ENCODE results near the gene WDR35. TPM values are rescaled to one million over a fixed set of nuclear protein-coding genes. Genes with fewer than 3 reads are reported as not detected.
"Not testable (repeated sequence)": the region's sequence is repeated elsewhere in the genome, so short reads cannot be mapped to it uniquely, and the experiment has no call there.

The WDR35 gene
- total RNA-seq, 1 experiment from 2014 or later: 6.6 TPM

DNA sequence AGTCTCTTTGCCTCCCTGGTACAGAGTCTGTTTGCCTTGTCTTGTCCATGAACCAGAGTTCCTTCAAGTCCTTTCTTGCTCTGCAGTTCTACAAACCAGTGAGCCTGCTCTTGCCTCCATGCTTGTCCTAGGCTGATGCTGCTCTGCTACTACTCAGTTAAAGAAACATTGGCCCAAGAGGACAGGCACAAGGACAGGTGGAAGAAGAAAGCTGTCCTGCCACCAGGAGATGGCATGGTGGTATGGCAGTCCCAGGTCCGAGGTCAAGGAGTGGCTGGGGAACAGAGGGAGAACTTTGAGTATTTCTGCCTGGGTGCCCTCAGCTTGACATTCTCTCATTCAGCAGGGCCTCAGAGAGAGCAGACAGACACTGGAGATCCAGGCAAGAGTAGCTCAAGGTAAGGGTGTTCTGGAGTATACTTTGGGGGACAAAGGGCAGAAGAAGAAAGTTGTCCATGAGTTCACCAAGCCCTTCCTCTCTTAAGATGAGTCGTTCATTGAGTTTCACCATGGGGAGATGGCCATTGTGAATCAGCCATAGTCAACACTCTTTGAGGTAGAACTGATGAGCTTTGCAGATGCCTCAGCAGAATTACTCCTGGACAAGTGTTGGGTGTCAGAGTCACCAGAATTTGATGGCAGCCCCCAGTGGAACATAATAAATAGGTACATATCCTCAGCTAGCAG lies 108.5 kb downstream of the WDR35 start:
- no peaks in the 10 kb centered on the region for H3K4me1 ChIP-seq (ENCODE audit: insufficient read depth, low read length)
- TF ChIP-seq, protein P1, sequence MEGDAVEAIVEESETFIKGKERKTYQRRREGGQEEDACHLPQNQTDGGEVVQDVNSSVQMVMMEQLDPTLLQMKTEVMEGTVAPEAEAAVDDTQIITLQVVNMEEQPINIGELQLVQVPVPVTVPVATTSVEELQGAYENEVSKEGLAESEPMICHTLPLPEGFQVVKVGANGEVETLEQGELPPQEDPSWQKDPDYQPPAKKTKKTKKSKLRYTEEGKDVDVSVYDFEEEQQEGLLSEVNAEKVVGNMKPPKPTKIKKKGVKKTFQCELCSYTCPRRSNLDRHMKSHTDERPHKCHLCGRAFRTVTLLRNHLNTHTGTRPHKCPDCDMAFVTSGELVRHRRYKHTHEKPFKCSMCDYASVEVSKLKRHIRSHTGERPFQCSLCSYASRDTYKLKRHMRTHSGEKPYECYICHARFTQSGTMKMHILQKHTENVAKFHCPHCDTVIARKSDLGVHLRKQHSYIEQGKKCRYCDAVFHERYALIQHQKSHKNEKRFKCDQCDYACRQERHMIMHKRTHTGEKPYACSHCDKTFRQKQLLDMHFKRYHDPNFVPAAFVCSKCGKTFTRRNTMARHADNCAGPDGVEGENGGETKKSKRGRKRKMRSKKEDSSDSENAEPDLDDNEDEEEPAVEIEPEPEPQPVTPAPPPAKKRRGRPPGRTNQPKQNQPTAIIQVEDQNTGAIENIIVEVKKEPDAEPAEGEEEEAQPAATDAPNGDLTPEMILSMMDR (conservative IDR thresholded peaks at IDR 0.05; ENCODE audit: low read depth, low read length): no peak
- H3K9me3 ChIP-seq (ENCODE audit: low read length): no peaks in the 10 kb centered on the region
- BruUV-seq (replicated peaks): no TSS peak
- no peak overlapping the region for H3K4me2 ChIP-seq (ENCODE audit: low read length)
- no peaks in the 10 kb centered on the region for H3K9me2 ChIP-seq (replicated peaks; ENCODE audit: low read length)
- H3K9ac ChIP-seq (ENCODE audit: low read length): no peak overlapping the region
- no peaks in the 10 kb centered on the region for H4K20me1 ChIP-seq (ENCODE audit: low read length)
- no peaks in the 10 kb centered on the region for H3K27me3 ChIP-seq (ENCODE audit: low read length)
- DNase-seq (no peak), ATAC-seq (no peak)
- H3K36me3 ChIP-seq (ENCODE audit: low read depth, low read length): no peaks in the 10 kb centered on the region
- no peaks in the 10 kb centered on the region for H3F3A ChIP-seq (ENCODE audit: low read length, unreplicated experiment)
- intact Hi-C loops (cut with micrococcal nuclease): no loop called here
- no peaks in the 10 kb centered on the region for H3K79me2 ChIP-seq (ENCODE audit: low read length)
- no peak overlapping the region for H3K4me3 ChIP-seq (ENCODE audit: low read length)
- ChIA-PET CTCF (no interaction called here), POLR2A (ENCODE audit: unreplicated experiment) (interaction anchor here (0.6 kb wide), 1 partner anchor 31 kb away, joined by 3 read pairs; no protein-coding TSS in a partner anchor)
- H3K27ac ChIP-seq (ENCODE audit: low read length): no peak overlapping the region
- H2AFZ ChIP-seq (ENCODE audit: low read length): no peak overlapping the region

DNA sequence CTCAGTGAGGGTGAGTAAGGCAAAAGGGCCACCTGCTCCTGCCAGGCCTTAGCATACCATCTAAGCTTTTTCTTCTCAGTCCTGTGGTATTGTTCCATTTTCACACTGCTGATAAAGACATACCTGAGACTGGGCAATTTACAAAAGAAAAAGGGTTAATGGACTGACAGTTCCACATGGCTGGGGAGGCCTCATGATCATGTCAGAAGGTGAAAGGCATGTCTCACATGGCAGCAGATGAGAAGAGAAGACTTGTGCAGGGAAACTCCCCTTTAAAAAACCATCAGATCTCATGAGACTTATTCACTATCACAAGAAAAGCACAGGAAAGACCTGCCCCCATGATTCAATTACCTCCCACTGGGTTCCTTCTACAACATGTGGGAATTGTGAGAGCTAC lies 109.7 kb downstream of the WDR35 start:
- H3K79me2 ChIP-seq (ENCODE audit: low read length); H3K4me1 ChIP-seq (ENCODE audit: insufficient read depth, low read length); H3K4me3 ChIP-seq (ENCODE audit: low read length); DNase-seq; H3K36me3 ChIP-seq (ENCODE audit: low read depth, low read length); CTCF ChIA-PET; H3K9me3 ChIP-seq (ENCODE audit: low read length); H2AFZ ChIP-seq (ENCODE audit: low read length); H3K27ac ChIP-seq (ENCODE audit: low read length); H3K27me3 ChIP-seq (ENCODE audit: low read length); ATAC-seq; H3K4me2 ChIP-seq (ENCODE audit: low read length); POLR2A ChIA-PET (ENCODE audit: unreplicated experiment); BruUV-seq (replicated peaks); H3K9me2 ChIP-seq (replicated peaks; ENCODE audit: low read length); H4K20me1 ChIP-seq (ENCODE audit: low read length); H3F3A ChIP-seq (ENCODE audit: low read length, unreplicated experiment); H3K9ac ChIP-seq (ENCODE audit: low read length); intact Hi-C loops (cut with micrococcal nuclease): not testable (repeated sequence)

DNA sequence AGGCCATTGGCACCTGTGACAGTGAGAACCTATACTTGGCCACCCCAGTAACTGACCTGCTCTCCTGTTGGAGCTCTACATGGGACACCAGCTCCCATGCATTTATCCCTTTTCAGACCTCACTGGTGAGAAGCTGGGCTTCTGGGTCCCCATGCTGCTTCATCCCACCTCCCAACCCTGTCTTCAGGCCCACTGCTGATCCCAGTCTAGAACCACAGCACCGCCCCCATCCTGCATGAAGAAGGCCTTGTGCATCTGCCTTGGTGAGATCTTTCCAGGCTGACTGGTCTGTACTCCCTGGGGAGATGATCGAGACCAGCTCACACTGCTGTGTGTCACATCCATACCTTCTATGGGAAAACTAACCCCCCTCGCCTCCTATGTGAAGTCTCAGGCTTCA lies 110.8 kb downstream of the WDR35 start:
- no peaks in the 10 kb centered on the region for H3K9me3 ChIP-seq (ENCODE audit: low read length)
- H4K20me1 ChIP-seq (ENCODE audit: low read length): no peaks in the 10 kb centered on the region
- no peaks in the 10 kb centered on the region for H3K9me2 ChIP-seq (replicated peaks; ENCODE audit: low read length)
- H2AFZ ChIP-seq (ENCODE audit: low read length): no peak overlapping the region
- no peaks in the 10 kb centered on the region for H3K79me2 ChIP-seq (ENCODE audit: low read length)
- intact Hi-C loops (cut with micrococcal nuclease): no loop called here
- no peak overlapping the region for H3K4me3 ChIP-seq (ENCODE audit: low read length)
- CTCF ChIA-PET: no interaction called here
- no TSS peak for BruUV-seq (replicated peaks)
- POLR2A ChIA-PET (ENCODE audit: unreplicated experiment): no interaction called here
- no peaks in the 10 kb centered on the region for H3K4me1 ChIP-seq (ENCODE audit: insufficient read depth, low read length)
- H3K27me3 ChIP-seq (ENCODE audit: low read length): no peaks in the 10 kb centered on the region
- ATAC-seq (no peak), DNase-seq (no peak)
- H3F3A ChIP-seq (ENCODE audit: low read length, unreplicated experiment): no peaks in the 10 kb centered on the region
- no peak overlapping the region for H3K27ac ChIP-seq (ENCODE audit: low read length)
- H3K4me2 ChIP-seq (ENCODE audit: low read length): no peak overlapping the region
- no peak overlapping the region for H3K9ac ChIP-seq (ENCODE audit: low read length)
- no peaks in the 10 kb centered on the region for H3K36me3 ChIP-seq (ENCODE audit: low read depth, low read length)
- TF ChIP-seq EZH2 (IDR thresholded peaks at IDR 0.05; ENCODE audit: low read length, unreplicated experiment) (no peak), EZH2phosphoT487 (IDR thresholded peaks at IDR 0.05; ENCODE audit: borderline replicate concordance, low read length) (no peak)
- TF ChIP-seq, protein P1 (conservative IDR thresholded peaks at IDR 0.05; ENCODE audit: low read depth, low read length): no peak
